GM21381 (cell line): Measurements from ENCODE around the gene TTC16.

Experiments
- ATAC-seq: cut with Tn5 transposase; IDR thresholded peaks from one replicate; pipeline ENCODE4 v1.9.1; 2021; ENCODE audit warnings: mild to moderate bottlenecking, moderate library complexity; ENCODE audit not compliant: unreplicated experiment

The TTC16 gene, protein sequence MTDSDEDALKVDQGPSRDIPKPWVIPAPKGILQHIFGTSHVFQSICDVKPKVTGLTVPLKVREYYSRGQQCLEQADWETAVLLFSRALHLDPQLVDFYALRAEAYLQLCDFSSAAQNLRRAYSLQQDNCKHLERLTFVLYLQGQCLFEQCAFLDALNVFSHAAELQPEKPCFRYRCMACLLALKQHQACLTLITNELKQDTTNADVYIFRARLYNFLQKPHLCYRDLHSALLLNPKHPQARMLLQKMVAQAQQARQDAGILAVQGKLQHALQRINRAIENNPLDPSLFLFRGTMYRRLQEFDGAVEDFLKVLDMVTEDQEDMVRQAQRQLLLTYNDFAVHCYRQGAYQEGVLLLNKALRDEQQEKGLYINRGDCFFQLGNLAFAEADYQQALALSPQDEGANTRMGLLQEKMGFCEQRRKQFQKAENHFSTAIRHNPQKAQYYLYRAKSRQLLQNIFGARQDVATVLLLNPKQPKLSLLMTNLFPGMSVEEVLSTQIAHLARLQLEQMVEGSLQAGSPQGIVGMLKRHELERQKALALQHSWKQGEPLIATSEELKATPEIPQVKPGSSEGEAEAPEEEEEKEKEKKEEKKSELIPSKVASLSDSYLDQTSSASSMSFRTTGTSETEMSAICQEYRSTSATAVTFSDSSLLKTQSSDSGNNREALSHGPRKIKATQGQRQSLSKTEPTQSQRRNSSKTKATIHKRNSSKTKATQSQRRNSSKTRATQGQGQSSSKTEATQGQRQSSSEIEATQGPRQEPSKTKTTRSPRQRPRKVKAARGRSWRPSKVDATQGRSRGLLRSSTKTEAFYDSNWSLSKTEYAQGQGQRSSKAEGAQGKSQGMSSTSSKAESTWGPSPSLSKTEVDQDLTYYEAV

DNA sequence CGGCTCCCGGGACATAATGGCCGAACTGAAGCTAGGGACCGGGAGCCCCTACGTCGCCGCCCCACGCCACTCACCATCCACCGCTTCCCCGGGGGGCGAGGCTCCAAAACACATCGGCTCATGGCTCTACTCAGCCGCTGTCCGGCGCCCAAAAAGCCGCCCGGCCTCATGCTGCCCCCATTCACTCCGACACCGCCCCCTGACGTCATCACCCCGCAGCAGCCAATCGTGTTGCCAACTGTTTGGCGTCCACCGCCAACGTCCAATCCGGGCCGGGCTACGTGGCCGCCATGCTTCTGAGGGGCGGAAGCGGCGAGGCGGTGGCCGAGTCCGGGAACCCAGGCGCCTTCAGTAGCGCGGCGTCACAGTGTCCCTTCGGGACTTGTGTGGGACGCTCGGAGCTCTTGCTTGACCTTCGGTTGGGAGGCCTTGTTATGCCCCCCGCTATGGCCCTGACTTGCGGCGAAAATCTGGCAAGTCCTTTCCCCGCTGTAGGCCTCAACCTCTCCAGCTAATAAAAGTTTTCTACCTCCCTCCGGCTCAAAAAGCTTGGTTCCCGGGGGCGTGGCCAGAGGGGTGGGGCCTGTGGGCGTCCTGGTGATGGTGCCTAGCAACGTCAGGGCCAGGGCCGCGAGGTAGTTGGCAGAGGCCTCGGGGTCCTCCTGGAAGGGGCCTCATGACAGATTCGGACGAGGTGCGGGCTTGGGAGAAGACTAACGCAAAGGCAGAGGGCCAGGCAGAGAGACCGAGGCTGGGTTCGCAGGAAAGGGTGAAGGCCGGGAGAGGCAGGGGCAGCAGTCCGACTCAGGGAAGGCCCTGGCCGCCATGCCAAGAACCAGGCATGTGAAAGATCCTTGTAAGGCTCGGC, at the start of gene TTC16, which contains the start of gene PTRH1:
TTC16 (plus strand) TSS at position 610 of the 868 bp plus-strand sequence; CDS start at position 677, 67 bp downstream.
PTRH1 (minus strand) TSS at position 194 of the 868 bp plus-strand sequence; CDS start at position 170, 24 bp downstream.
- ATAC-seq = peak; percentile 94

DNA sequence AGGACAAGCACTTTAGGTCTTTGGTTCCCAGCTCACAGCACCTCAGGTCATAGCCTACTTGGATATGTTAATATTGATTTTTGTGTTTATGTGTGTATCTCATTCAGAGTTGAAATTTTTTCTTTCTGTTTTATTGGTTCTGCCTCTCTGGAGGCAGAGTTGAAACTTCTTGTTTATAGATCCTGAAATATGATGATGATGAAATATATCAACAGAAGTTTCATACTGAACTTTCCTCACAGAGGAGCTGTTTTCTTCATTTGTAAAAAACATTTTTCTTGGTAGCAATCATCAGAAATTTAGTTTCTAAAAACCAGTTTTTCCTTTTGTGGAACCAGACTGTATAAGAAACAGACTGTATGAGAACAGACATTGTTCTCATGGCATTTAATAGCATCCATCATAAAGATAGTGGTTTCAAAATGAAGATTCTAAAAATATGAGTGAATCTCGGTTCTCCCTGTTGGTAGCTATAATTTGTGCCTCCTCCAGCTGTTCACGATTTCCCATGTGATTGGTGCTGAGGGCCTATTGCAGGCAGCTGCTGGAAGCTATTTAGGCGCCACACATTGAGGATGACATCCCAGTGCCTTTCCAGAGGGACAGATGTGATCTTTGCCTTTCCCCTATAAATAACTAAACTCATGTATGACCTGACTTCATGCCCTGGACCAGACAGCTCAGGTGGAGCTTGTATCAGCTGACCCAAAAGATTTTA, 48.6 kb upstream of the TTC16 start:
- no peak for ATAC-seq

DNA sequence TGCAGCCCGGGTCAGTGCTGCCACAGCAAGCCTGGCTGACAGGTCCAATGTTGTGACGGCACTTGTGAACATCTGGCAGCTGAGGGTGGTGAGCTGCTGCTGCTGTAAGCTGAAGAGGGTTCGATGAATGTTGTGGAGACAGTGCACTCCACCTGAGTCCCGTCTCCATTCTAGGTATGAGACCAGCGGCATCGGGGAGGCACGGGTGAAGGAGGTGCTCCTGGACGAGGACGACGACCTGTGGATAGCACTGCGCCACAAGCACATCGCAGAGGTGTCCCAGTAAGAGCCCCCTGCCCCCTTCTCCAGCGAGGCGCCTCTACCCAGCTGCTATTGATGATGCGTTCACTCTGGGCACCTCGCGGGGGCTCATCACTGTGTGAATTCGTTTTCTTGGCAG, 48.0 kb upstream of the TTC16 start:
- no peak for ATAC-seq

DNA sequence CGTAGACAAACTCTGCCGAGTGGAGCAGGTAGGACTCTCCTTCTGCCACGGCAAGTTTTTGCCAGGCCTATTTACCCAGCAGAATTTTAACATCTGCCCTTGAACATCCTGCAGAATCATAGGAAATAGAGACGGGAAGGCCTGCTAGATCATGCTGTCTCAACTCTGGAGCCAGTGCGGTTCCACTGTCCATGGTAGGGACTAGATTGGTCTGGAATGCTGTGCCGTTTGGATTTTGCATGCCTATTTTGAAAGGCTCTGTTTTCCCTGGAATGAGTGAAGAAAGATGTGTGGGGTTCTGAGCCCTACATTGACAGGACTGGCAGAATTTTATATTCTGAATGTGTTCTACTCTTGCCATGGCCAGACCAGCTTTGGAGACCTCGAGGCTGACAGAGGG, 42.6 kb upstream of the TTC16 start:
- no peak for ATAC-seq

DNA sequence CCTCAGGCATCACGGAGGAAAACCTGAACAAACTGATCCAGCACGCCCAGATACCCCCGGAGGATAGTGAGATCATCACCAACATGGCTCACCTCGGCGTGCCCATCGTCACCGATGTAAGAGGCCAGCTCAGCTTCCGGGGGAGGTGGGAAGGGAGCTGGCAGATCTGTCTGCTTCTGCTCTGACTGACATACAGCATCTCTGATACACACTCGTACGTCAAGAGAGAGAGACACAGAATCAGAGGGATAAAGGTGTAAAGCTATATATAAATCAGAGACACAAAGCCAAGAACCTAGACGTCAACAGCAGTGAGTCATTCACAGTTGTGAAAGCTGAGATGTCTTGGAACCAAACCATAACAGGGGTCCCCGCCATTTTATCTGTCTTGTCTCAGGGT, 39.2 kb upstream of the TTC16 start:
- ATAC-seq = no peak

DNA sequence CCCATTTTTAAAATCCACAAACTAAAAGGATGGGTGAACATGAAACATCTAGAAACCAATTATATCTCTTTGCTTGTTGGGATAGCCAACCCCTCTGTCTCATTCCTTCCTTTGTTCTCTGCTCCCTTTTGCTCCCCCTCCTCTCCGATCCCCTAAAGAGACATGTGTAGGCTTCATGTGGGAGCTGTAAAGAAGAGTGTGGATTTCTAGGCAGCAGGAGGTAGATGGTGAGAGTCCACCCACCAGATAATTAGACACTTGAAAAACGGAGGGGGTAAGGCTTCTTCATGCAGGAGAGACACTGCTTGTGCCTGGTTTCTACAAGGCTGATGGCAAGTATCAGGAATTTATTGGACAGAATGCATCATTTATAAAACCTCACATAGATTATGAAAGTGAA, 36.4 kb upstream of the TTC16 start:
- ATAC-seq = no peak

DNA sequence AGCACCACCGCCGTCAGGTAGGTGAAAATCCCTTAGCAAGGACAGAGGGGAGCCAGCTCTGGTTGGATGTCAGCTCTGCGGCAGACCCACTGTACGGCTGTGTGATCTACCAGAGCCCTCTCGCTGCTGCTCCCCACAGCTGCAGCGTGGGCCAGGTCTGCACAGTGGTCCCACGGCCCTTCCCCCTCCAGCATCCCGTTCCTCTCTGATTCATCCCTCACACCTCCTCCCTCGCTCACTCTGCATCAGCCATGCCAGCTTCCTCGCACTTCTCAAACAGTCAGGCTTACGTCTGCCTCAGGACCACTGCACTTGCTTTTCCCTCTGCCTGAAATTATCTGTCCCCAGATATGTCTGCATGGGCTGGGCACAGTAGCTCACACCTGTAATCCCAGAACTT, 35.7 kb upstream of the TTC16 start:
- ATAC-seq = no peak

DNA sequence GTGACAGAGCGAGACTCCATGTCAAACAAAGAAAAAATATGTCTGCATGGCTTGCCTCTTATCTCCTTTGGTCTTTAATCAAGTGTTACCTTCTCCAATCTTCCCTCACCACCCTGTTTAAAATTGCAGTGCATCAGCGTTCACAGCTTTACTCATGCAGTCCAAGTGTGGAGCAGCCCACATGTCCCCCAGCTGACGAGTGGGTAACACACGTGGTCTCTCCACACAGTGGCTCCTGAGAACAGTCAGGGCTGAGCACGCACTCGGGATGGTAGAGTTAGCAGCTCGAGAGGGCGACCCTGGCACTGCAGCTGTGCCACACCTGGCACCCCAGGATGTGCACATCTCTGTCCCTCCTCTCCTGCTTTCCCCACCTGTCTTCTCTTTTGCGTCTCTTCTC, 35.0 kb upstream of the TTC16 start:
- ATAC-seq = no peak

DNA sequence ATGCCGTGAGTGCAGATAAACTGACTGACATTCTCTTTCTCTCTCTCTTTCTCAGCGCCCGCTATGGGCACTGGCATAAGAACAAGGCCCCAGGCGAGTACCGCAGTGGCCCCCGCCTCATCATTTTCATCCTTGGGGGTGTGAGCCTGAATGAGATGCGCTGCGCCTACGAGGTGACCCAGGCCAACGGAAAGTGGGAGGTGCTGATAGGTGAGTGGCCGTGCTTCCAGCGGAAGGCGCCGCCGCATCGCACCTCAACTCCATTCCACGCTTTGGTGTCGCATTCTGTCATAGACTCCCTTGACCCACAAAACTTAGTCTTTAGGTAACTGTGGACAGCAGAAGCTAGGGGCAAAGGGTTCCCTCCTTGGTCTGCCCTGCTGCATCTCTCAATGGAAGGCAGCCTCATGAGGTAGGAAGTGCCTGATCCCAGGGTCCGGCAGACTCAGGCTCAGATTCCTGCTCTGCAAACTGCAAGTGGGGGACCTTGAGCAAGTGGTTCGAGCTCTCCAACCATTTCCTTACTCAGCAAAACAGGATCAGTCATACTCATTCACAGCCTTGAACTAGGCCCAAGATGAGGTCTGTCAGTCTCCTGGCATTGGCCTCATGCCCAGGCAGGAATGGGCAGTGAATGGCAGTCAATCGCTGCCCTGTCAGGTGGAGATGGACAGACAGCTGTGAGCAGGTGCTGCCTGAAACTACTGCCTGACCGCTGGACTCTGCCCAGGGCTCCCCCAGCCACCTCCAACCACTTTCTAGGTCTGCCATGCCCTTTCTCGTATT, 33.3 kb upstream of the TTC16 start:
- no peak for ATAC-seq

DNA sequence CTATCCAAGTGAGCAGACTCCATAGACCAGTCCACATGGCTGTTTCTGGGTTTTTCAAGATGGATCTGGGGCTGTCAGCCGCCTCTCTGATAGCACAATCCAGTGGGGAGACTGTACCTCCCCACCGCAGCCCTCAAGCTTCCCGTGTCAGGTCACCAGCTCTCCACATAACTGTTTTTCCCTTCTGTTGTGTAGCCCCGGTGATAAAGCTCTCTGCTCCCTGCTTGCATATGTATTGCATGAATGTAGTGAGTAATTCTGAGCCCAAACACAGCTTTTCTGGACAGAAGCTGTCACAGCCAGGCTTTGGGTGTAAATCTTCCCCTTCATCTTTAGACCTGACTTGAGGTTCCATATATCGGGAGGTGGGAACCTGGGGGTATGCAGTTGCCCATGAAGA, 32.2 kb upstream of the TTC16 start:
- ATAC-seq = no peak

DNA sequence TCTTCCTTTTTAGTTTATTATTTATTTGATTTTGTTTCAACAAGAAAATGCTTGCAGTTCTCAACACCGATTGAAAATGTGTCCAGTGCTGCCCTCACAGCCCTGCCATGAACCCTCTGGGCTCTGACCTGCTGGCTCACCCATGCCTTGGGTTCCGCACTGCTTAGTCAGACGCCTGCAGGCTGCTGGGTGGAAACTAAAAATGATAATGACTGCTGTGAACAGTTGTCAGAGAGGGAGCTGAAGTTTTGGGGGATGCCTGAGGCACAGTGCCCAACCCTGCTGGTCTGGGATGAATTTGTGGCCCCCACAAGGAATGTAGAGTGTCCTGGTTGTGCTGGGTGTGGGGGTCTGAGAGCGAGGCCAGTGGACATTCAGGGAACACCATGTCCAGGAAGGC, 31.3 kb upstream of the TTC16 start:
- no peak for ATAC-seq

DNA sequence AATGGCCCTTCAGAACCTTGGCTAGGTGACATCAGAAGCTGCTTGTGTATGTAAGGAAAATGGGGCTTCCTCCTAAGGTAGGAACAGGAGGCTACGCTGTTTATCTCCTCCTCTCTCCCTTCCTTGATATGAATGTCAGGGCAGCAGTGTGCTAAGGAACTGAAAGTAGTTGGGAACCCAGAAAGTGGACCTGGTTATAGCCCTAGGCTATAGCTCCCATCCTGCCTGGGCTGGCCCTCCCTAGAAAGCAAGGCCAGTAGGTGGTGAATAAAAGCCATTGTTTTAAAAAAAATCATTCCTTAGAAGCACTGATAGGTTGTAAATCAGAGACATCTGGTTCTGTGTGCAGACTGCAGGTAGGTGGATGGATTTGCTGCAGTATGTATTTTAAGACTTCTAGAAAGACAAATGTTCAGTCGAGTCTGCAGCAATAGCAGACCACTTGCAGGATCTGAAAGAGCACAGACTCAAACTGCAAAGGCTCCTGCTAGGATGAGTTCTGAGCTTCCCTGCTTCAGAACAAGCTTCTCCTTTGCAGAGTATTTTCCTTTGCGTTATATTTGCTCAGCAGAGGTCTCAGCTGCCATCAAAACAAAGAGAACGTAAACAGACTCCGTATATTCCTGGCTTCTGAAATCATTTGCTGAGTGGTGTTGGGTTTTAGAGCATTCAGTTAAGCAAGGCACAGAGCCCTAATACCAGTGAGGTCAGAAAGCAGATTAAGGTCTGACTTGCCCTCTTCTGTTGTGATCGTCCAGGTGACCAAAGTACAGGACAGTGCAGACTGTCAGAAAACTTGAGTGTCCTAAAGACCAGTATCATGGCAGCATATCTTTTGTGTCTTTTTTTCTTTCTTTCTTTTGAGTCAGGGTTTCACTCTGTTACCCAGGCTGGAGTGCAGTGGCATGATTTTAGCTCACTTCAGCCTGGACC, 29.2 kb upstream of the TTC16 start:
- ATAC-seq = no peak

DNA sequence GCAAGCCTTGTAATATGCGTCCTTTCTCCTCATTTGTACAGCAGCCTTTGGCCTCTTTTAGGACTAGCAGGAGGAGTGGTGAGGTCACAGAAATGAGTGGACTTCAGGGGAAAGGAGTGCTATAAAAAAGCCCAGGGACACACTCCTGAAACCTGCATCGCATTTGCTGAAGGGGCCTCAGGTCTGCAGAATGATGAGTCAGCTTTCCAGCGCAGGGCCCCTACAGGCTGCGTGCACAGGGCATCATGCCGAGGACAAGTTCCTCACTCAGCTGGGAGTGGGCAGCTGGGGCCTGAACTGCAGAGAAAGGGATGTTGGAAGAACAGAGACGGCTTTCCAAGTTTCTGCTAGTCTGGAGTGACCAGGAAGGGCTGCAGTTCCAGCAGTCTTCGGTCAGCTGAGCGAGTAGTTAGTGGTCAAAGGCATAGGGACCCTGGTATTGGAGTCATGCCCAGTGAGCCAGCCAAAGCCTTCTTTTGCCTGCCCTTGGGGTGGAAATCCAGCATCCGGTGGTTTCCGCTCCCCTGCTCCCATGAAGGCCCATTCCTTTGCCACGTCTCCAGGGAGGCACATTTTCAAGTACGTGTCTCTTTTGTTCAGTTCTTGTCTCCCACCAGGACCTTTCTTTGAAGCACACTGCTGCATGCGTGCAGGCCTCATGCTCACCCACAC, 26.4 kb upstream of the TTC16 start:
- ATAC-seq = no peak

DNA sequence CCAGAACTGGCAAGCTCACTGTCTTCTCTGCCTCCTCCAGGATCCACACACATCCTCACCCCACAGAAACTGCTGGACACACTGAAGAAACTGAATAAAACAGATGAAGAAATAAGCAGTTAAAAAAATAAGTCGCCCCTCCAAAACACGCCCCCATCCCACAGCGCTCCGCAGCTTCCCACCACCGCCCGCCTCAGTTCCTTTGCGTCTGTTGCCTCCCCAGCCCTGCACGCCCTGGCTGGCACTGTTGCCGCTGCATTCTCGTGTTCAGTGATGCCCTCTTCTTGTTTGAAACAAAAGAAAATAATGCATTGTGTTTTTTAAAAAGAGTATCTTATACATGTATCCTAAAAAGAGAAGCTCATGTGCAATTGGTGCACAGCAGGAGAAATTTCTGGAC, 25.1 kb upstream of the TTC16 start:
- no peak for ATAC-seq

DNA sequence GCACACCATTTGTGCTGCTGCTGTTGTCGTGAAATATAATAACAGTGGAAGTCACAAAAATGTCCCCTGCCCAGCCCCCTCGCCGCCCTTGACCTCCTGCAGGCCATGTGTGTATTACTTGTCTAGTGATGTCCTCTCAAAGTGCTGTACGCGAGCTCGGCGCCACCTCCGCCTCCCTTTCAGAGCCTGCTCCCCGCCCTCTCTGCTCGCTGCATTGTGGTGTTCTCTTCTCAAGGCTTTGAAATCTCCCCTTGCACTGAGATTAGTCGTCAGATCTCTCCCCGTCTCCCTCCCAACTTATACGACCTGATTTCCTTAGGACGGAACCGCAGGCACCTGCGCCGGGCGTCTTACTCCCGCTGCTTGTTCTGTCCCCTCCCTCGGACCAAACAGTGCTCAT, 23.8 kb upstream of the TTC16 start:
- no peak for ATAC-seq

DNA sequence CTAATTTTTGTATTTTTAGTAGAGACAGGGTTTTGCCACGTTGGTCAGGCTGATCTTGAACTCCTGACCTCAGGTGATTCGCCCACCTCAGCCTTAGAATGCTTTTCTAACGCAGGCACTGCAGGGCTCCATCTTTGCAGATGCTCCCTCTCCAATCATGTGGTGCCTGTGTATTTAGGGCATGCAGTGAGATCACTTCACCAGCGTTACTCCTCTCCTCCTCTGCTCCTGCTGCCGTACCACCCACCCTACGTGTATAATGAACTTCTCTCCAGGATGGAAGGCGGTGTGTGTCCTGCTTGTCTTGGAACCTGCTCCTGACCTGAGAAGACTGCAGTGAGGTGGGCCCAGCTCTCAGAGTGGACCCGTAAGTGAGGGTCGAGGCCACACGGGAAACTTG, 22.7 kb upstream of the TTC16 start:
- no peak for ATAC-seq

DNA sequence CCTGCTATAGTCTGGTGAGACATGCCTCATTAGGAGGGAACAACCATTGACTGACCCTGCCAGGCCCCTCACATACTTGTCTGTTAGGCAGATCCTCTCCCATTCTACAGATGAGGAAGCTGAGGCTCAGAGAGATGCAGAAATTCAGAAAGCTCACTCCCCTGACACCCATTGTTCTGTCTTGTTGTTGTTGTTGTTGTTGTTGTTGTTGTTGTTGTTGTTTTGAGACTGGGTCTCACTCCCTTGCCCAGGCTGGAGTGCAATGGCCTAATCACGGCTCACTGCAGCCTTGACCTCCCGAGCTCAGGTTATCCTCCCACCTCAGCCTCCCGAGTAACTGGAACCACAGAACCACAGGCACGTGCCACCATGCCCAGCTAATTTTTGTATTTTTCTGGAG, 22.2 kb upstream of the TTC16 start:
- no peak for ATAC-seq
